ENCODE data around the gene LZTR1.

- TF ChIP-seq ELF1 (IDR thresholded peaks at IDR 0.05) (no peak), JUND (IDR thresholded peaks at IDR 0.05) (no peak)
Observed at GRCh38 chr22:20963201-20964052, 18.7 kb upstream of the LZTR1 start.

All from SK-N-SH (cell line).